ENCODE results near the gene LRRC8C. TPM values are rescaled to one million over a fixed set of nuclear protein-coding genes. Genes with fewer than 3 reads are reported as not detected.

Gene LRRC8C
- total RNA-seq, 1 donor from 2014 or later: 5.2 TPM

- Mint-ChIP-seq H3K36me3 (no peaks in the 10 kb centered on the region), H3K27me3 (no peaks in the 10 kb centered on the region), H3K9me3 (no peaks in the 10 kb centered on the region), H3K4me3 (no peak overlapping the region), H3K4me1 (ENCODE audit: unreplicated experiment) (peaks cover 7% of the 10 kb centered on the region), H3K27ac (no peak overlapping the region)
- DNase-seq (ENCODE audit: extremely low spot score, unreplicated experiment): no peak
- no peak for TF ChIP-seq CTCF (conservative IDR thresholded peaks at IDR 0.05)
Observed at GRCh38 chr1:89604414-89604735, 28.5 kb upstream of the LRRC8C start.

- no peaks in the 10 kb centered on the region for H3K27me3 Mint-ChIP-seq
- no peaks in the 10 kb centered on the region for H3K36me3 Mint-ChIP-seq
- no peak overlapping the region for H3K27ac Mint-ChIP-seq
- peaks cover 7% of the 10 kb centered on the region for H3K4me1 Mint-ChIP-seq (ENCODE audit: unreplicated experiment)
- no peak for TF ChIP-seq CTCF (conservative IDR thresholded peaks at IDR 0.05)
- no peak for DNase-seq (ENCODE audit: extremely low spot score, unreplicated experiment)
- H3K9me3 Mint-ChIP-seq: no peaks in the 10 kb centered on the region
- H3K4me3 Mint-ChIP-seq: no peak overlapping the region
Observed at GRCh38 chr1:89605692-89606091, 27.2 kb upstream of the LRRC8C start.

- no peak for DNase-seq (ENCODE audit: extremely low spot score, unreplicated experiment)
- Mint-ChIP-seq H3K27me3 (no peaks in the 10 kb centered on the region), H3K4me1 (ENCODE audit: unreplicated experiment) (peaks cover 7% of the 10 kb centered on the region), H3K36me3 (no peaks in the 10 kb centered on the region), H3K27ac (no peak overlapping the region), H3K9me3 (no peaks in the 10 kb centered on the region), H3K4me3 (no peak overlapping the region)
- TF ChIP-seq CTCF (conservative IDR thresholded peaks at IDR 0.05): no peak
Observed at GRCh38 chr1:89606227-89606980, 26.5 kb upstream of the LRRC8C start.

GRCh38 chr1:89607156-89607555 lies 25.8 kb upstream of the LRRC8C start:
- TF ChIP-seq CTCF (conservative IDR thresholded peaks at IDR 0.05): no peak
- H3K9me3 Mint-ChIP-seq: no peaks in the 10 kb centered on the region
- H3K27ac Mint-ChIP-seq: no peak overlapping the region
- H3K27me3 Mint-ChIP-seq: no peaks in the 10 kb centered on the region
- no peak for DNase-seq (ENCODE audit: extremely low spot score, unreplicated experiment)
- no peak overlapping the region for H3K4me3 Mint-ChIP-seq
- H3K4me1 Mint-ChIP-seq (ENCODE audit: unreplicated experiment): peaks cover 7% of the 10 kb centered on the region
- no peaks in the 10 kb centered on the region for H3K36me3 Mint-ChIP-seq

GRCh38 chr1:89607586-89608318 lies 25.2 kb upstream of the LRRC8C start:
- Mint-ChIP-seq H3K36me3 (no peaks in the 10 kb centered on the region), H3K4me3 (no peak overlapping the region), H3K4me1 (ENCODE audit: unreplicated experiment) (peaks cover 7% of the 10 kb centered on the region), H3K27ac (peak overlapping the region; percentile 12), H3K9me3 (no peaks in the 10 kb centered on the region), H3K27me3 (no peaks in the 10 kb centered on the region)
- TF ChIP-seq CTCF (conservative IDR thresholded peaks at IDR 0.05): no peak
- no peak for DNase-seq (ENCODE audit: extremely low spot score, unreplicated experiment)
